Right cardiac atrium (tissue), 5 donors: Measurements from ENCODE around the gene CPB2. TPM values are rescaled to one million over a fixed set of nuclear protein-coding genes. Genes with fewer than 3 reads are reported as not detected.

ENCODE experiments used
- ATAC-seq, 2 donors: fragments of 200-7000 bp; cut with Tn5 transposase; one replicate each; pipeline versions ENCODE4 v1.8.0 to v1.9.1; 2020; ENCODE audit warnings: moderate library complexity in 2 of 2, mild to moderate bottlenecking in 1 of 2
- DNase-seq, 3 donors: peaks; one replicate each; pipeline ENCODE4 v3.0.0-alpha.2; 2020
- H3K27ac ChIP-seq: one replicate; pipeline ENCODE4 v1.5.1; 2013; ENCODE audit warnings: mild to moderate bottlenecking, low read length, control low read depth, moderate library complexity
- H3K27me3 ChIP-seq: one replicate; pipeline ENCODE4 v1.6.1; 2013; ENCODE audit not compliant: control insufficient read depth, insufficient read depth
- H3K4me1 ChIP-seq: one replicate; pipeline ENCODE4 v1.6.1; 2013; ENCODE audit warnings: low read length; ENCODE audit not compliant: control insufficient read depth, insufficient read depth
- H3K4me3 ChIP-seq: one replicate; pipeline ENCODE4 v1.5.1; 2013; ENCODE audit warnings: low read length, control low read depth
- H3K9me3 ChIP-seq: one replicate; pipeline ENCODE4 v1.6.1; 2013; ENCODE audit warnings: low read length; ENCODE audit not compliant: control insufficient read depth
- WGBS: extraction: QIAGEN DNeasy Blood & Tissue Kit; methylation state at CpG from one replicate; pipeline ENCODE4 v1.1.7; 2013; 5-methylcytosine and 5-hydroxymethylcytosine counted together
- intact Hi-C, 4 donors: fragments of 100-400 bp; cut with DNase I; formaldehyde crosslinking; loops; one replicate each; pipeline versions ENCODE4 v1.11.0 to v1.14.0; 2022 to 2023
- polyA plus RNA-seq: library from polyadenylated mRNA; stranded (reverse); fragments of 200-250 nt; gene quantifications from one replicate; pipeline ENCODE4 v1.2.3, GENCODE V29; 2013
- total RNA-seq, 4 donors: library from RNA; stranded (reverse); fragmentation: NEBNext Ultra II Directional; extraction: Animal tissue kit (Norgen Biotek cat#: 25700); gene quantifications; one replicate each; pipeline ENCODE4 v1.2.1, GENCODE V29; 2021
- donor health status: healthy with polysubstance abuse.
- donor health status: DM: no; HTN: yes; CAD: no.
- donor health status: DM: no; HTN: no; CAD: no.
- donor health status: DM: no; HTN: yes; CAD: no; lungs with severe emphysema.
- donor health status: DM: yes; HTN: yes; CAD: no.

The CPB2 gene
- total and polyA plus RNA-seq, 5 donors, result not detected

- ATAC-seq, result no peak
- DNase-seq, result no peak
- intact Hi-C loops, result no loop called here
- Histone ChIP-seq H3K4me1 (no peaks in the 10 kb centered on the region), H3K4me3 (no peak overlapping the region), H3K27ac (no peak overlapping the region), H3K9me3 (no peaks in the 10 kb centered on the region), H3K27me3 (no peaks in the 10 kb centered on the region)
- WGBS, result 77% methylated on average over 2 of the region's 2 CpGs
Measured at GRCh38 chr13:46045424-46045823, 59.4 kb downstream of the CPB2 start.

- Histone ChIP-seq H3K27me3 (no peaks in the 10 kb centered on the region), H3K27ac (no peak overlapping the region), H3K9me3 (no peaks in the 10 kb centered on the region), H3K4me1 (no peaks in the 10 kb centered on the region), H3K4me3 (no peak overlapping the region)
- ATAC-seq (no peak), DNase-seq (no peak)
- intact Hi-C loops, result no loop called here
- WGBS, result 96% methylated on average over 5 of the region's 5 CpGs
Measured at GRCh38 chr13:46043647-46044046, 61.2 kb downstream of the CPB2 start.

GRCh38 chr13:46041419-46041839 is 63.4 kb downstream of the CPB2 start:
- intact Hi-C loops, result no loop called here
- no peak overlapping the region for H3K4me3 ChIP-seq
- 95% methylated on average over 4 of the region's 4 CpGs for WGBS
- no peaks in the 10 kb centered on the region for H3K9me3 ChIP-seq
- no peak overlapping the region for H3K27ac ChIP-seq
- no peaks in the 10 kb centered on the region for H3K4me1 ChIP-seq
- ATAC-seq (no peak), DNase-seq (no peak)
- no peaks in the 10 kb centered on the region for H3K27me3 ChIP-seq

- 53% methylated on average over 2 of the region's 2 CpGs for WGBS
- ATAC-seq, result no peak
- no peak overlapping the region for H3K27ac ChIP-seq
- intact Hi-C loops, result no loop called here
- DNase-seq, result no peak
- no peaks in the 10 kb centered on the region for H3K27me3 ChIP-seq
- H3K4me1 ChIP-seq, result no peaks in the 10 kb centered on the region
- no peaks in the 10 kb centered on the region for H3K9me3 ChIP-seq
- no peak overlapping the region for H3K4me3 ChIP-seq
Measured at GRCh38 chr13:46040763-46041162, 64.1 kb downstream of the CPB2 start.

GRCh38 chr13:46039411-46040182 is 65.2 kb downstream of the CPB2 start:
- DNase-seq (no peak), ATAC-seq (no peak)
- Histone ChIP-seq H3K4me3 (no peak overlapping the region), H3K4me1 (no peaks in the 10 kb centered on the region), H3K9me3 (no peaks in the 10 kb centered on the region), H3K27me3 (no peaks in the 10 kb centered on the region), H3K27ac (no peak overlapping the region)
- 96% methylated on average over 6 of the region's 6 CpGs for WGBS
- intact Hi-C loops, result no loop called here

GRCh38 chr13:46038296-46038695 is 66.5 kb downstream of the CPB2 start:
- H3K4me1 ChIP-seq, result no peaks in the 10 kb centered on the region
- intact Hi-C loops, result no loop called here
- ATAC-seq, result no peak
- no peaks in the 10 kb centered on the region for H3K27me3 ChIP-seq
- 94% methylated on average over 4 of the region's 4 CpGs for WGBS
- H3K9me3 ChIP-seq, result no peaks in the 10 kb centered on the region
- DNase-seq, result no peak
- no peak overlapping the region for H3K4me3 ChIP-seq
- H3K27ac ChIP-seq, result no peak overlapping the region

GRCh38 chr13:46035066-46035465 is 69.8 kb downstream of the CPB2 start:
- Histone ChIP-seq H3K27me3 (no peaks in the 10 kb centered on the region), H3K4me3 (no peak overlapping the region), H3K4me1 (no peaks in the 10 kb centered on the region), H3K27ac (no peak overlapping the region), H3K9me3 (no peaks in the 10 kb centered on the region)
- peak in 1 of 3 donors; percentile 1 for DNase-seq
- no peak for ATAC-seq
- 80% methylated on average over 2 of the region's 2 CpGs for WGBS
- intact Hi-C loops, result no loop called here

- DNase-seq, result no peak
- H3K4me1 ChIP-seq, result no peaks in the 10 kb centered on the region
- intact Hi-C loops, result no loop called here
- no peak for ATAC-seq
- no peak overlapping the region for H3K27ac ChIP-seq
- H3K9me3 ChIP-seq, result no peaks in the 10 kb centered on the region
- no peaks in the 10 kb centered on the region for H3K27me3 ChIP-seq
- H3K4me3 ChIP-seq, result no peak overlapping the region
Measured at GRCh38 chr13:46032341-46032740, 72.5 kb downstream of the CPB2 start.

- Histone ChIP-seq H3K27ac (no peak overlapping the region), H3K4me3 (no peak overlapping the region), H3K9me3 (no peaks in the 10 kb centered on the region), H3K4me1 (no peaks in the 10 kb centered on the region), H3K27me3 (no peaks in the 10 kb centered on the region)
- ATAC-seq (no peak), DNase-seq (no peak)
- intact Hi-C loops, result no loop called here
- 95% methylated on average over 4 of the region's 4 CpGs for WGBS
Measured at GRCh38 chr13:46031581-46032263, 73.1 kb downstream of the CPB2 start.

GRCh38 chr13:46025157-46025556 is 79.7 kb downstream of the CPB2 start:
- intact Hi-C loops, result no loop called here
- ATAC-seq (no peak), DNase-seq (no peak)
- Histone ChIP-seq H3K4me3 (no peak overlapping the region), H3K4me1 (no peaks in the 10 kb centered on the region), H3K9me3 (no peaks in the 10 kb centered on the region), H3K27me3 (no peaks in the 10 kb centered on the region), H3K27ac (no peak overlapping the region)
- whole genome bisulfite sequencing, result 99% methylated on average over 4 of the region's 4 CpGs

GRCh38 chr13:46022481-46022880 is 82.4 kb downstream of the CPB2 start:
- Histone ChIP-seq H3K4me3 (no peak overlapping the region), H3K27ac (no peak overlapping the region), H3K27me3 (no peaks in the 10 kb centered on the region), H3K4me1 (no peaks in the 10 kb centered on the region), H3K9me3 (no peaks in the 10 kb centered on the region)
- DNase-seq (no peak), ATAC-seq (no peak)
- WGBS, result 89% methylated on average over 2 of the region's 2 CpGs
- intact Hi-C loops, result no loop called here
